HG03571 (cell line): Measurements from ENCODE around the gene IGSF3.

Experiments used
- ATAC-seq: cut with Tn5 transposase; IDR thresholded peaks from one replicate; pipeline ENCODE4 v1.9.1; 2021; ENCODE audit not compliant: unreplicated experiment

Gene IGSF3

DNA sequence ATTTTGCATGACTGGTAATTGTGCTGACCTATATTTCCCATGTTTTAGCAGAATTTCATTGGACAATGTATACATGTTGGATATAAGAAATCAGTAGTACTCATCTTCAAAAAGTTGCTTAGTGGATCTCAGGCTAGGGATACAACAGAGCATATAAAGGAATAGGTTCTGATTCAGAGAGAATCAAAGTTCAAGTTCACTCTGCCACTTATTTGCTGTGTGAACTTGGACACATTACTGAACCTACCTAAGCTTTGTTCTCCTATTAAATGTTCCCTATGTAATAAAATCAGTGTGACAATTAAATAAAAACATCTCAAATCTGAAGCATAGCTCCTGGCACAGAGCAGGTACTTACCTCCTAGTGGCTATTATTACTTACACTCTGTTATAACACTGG lies 106.0 kb downstream of the IGSF3 start:
- ATAC-seq = no peak

DNA sequence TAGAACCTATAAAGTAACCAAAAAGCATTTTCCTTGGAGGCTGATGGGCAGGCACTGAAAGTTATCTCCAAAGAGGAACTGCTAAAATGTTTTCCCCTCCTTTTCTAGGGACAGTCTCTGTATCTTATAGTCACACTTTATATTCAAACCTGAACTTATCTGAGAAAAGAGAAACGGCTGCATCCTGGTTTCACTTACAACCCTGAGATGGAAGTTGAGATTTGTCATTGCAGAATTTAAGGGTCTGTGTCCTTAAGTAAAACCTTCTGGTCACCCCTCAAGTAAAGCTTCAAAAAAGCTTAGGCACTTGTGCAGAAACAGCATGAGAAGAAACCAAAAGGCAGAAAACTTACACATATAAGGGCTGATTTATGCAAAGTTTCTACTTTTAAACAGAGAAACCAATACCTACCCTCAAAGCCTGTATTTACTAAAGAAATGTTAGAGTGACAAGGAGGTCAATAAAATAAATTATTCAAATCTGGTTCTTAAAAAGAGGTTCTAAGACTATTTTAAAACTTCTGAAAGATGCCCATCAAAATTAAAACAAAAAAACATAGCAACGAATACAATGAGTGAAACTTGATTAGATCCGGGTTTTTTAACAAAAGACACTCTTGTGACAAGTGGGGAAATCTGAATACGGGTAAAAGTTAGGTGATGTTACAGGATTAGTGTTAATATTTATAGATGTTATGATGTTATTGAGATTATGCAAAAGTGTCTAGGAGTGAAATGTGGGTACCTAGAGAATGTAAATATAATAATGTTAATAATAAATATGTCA lies 106.6 kb downstream of the IGSF3 start:
- ATAC-seq = no peak

DNA sequence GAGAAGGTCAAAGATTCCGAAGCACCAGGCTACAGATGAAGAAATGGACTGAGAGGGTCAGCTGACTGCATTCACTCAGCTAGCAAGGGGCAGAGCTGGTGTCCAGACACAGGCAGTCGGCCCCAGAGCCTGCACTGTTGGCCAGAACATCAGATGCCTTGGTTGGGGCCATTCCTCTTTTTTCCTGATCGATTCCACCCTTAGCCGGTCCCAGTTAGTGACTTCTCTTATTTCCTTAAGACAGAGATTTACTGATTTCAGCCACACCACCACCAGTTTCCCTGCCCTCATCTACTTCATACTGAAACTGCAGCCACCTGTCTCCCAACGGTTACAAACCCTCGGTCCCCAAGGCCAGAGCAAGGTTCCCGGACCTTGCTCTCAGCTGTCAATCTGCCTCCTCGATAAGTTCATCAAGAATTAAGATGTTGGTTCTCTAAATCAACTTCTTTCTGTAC lies 108.2 kb downstream of the IGSF3 start:
- peak; percentile 35 for ATAC-seq

GRCh38 chr1:116558571-116558970 lies 109.0 kb downstream of the IGSF3 start:
- no peak for ATAC-seq

DNA sequence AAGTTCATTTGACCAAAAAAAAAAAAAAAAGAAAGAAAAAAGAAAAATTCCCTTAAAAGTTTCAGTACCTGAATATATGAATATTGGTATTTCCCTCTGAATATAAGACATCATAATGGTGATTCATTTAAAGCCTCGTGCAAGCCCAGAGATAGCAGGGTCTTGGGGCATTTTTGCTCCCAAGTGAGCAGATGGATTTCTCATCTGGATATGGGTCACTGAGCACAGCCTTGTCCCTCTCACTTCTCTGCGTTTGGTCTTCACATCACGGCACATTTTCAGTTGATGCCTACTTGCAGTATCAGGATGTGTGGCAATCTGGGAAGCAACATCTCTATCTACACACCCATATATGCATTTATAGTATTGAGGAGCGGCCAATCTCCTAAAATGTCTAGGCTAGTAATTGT lies 109.4 kb downstream of the IGSF3 start:
- no peak for ATAC-seq

- no peak for ATAC-seq
Observed at GRCh38 chr1:116557323-116557878, 110.1 kb downstream of the IGSF3 start.

GRCh38 chr1:116556289-116557006 lies 111.1 kb downstream of the IGSF3 start:
- ATAC-seq = peak; percentile 57

DNA sequence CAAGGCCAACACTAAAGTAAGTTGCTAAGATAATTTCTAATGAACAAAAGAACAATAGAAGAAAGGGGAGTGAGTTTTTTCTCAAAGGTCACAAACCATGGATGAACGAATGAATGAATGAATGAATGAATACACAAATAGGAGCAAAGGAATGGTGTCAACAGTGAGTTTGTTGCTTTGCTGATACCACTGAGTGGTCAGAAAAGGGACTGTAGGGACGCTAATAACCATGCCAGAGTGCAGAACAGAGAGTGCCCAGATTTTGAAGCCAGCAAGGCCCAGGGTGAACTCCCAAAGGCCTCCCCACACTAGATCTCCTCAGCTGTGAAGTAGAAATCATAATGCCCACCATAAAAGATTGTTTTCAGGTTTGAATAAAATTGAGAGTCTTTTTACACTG lies 112.6 kb downstream of the IGSF3 start:
- ATAC-seq = no peak

GRCh38 chr1:116553386-116554115 lies 114.0 kb downstream of the IGSF3 start:
- ATAC-seq = no peak

DNA sequence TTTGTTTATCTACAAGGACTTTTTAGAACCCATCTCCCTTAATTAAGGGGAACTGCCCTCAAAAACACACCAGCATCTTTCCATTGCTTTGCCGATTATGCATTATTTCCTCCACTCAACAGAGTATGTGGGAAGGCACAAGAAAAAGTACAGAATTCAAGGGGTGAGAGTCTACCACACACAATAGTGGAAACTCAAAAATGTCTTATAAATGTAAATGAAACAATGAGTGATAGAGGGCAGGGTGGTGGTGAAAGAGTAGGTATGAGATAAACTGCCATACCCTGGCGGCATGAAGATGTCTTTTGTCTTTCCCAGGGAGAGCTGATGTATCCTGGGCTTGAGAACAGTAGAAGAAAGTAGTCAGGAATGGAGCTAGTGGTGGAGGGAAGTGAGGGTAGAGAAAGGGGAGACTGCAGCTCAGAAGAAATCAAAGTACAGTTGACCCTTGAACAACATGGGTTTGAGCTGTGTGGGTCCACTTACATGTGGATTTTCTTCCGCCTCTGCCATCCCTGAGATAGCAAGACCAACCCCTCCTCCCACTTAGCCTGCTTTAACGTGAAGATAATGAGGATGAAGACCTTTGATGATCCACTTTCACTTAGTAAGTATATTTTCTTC lies 121.1 kb downstream of the IGSF3 start:
- ATAC-seq = no peak

GRCh38 chr1:116545359-116545705 lies 122.2 kb downstream of the IGSF3 start:
- ATAC-seq = peak; percentile 17

GRCh38 chr1:116544588-116545358 lies 122.8 kb downstream of the IGSF3 start:
- ATAC-seq = peak; percentile 51

DNA sequence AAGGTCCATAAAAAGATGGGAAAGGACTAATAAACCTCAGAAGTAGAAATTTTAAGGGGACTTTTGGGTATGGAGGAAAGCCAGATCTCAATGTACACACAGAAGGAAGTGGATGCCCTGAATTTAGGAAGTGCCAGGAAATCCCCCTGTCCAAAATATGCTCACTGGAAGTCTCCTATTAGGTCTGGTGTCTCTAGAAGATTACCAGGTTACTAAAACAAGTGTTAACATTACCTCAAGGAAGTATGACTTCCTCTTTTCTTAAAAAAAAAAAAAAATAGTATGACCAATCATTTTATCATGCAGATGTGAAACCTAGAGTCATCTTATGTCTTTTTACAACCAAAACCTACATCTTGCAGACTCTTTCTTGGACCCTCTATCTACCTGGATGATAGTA lies 127.4 kb downstream of the IGSF3 start:
- peak; percentile 47 for ATAC-seq

GRCh38 chr1:116538544-116538943 lies 129.0 kb downstream of the IGSF3 start:
- ATAC-seq = no peak

- ATAC-seq = no peak
Observed at GRCh38 chr1:116537898-116538297, 129.6 kb downstream of the IGSF3 start.

- no peak for ATAC-seq
Observed at GRCh38 chr1:116537040-116537831, 130.3 kb downstream of the IGSF3 start.

- ATAC-seq = no peak
Observed at GRCh38 chr1:116534014-116534739, 133.4 kb downstream of the IGSF3 start.

DNA sequence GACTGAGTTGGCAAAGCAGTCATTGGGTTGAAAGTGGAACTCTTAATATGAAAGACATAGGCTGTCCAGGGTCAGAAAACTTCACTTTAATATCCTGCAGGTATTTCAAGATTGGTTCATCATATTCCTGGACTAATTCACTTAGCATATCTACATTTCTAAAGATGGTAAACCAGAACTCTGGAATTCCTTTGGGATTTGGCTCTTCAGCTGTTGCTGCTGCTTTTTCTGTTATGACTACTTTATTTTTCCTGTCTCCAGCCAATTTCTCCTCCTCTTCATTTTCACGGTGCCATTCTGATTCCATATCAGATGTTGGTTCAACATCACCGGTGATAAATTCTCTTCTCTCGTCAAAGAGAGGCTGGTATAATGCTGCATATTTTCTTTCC lies 134.1 kb downstream of the IGSF3 start:
- ATAC-seq = no peak
